ENCODE measurements around the gene NENF.
"Not testable (repeated sequence)": the region's sequence is repeated elsewhere in the genome, so short reads cannot be mapped to it uniquely, and the experiment has no call there.

DNA sequence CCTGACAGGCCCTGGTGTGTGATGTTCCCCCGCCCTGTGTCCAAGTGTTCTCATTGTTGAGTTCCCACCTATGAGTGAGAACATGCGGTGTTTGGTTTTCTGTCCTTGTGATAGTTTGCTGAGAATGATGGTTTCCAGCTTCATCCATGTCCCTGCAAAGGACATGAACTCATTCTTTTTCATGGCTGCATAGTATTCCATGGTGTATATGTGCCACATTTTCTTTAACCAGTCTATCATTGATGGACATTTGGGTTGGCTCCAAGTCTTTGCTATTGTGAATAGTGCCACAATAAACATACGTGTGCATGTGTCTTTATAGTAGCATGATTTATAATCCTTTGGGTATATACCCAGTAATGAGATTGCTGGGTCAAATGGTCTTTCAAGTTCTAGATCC is 43.1 kb downstream of the NENF start:
- TF ChIP-seq, protein P1, sequence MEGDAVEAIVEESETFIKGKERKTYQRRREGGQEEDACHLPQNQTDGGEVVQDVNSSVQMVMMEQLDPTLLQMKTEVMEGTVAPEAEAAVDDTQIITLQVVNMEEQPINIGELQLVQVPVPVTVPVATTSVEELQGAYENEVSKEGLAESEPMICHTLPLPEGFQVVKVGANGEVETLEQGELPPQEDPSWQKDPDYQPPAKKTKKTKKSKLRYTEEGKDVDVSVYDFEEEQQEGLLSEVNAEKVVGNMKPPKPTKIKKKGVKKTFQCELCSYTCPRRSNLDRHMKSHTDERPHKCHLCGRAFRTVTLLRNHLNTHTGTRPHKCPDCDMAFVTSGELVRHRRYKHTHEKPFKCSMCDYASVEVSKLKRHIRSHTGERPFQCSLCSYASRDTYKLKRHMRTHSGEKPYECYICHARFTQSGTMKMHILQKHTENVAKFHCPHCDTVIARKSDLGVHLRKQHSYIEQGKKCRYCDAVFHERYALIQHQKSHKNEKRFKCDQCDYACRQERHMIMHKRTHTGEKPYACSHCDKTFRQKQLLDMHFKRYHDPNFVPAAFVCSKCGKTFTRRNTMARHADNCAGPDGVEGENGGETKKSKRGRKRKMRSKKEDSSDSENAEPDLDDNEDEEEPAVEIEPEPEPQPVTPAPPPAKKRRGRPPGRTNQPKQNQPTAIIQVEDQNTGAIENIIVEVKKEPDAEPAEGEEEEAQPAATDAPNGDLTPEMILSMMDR (IDR thresholded peaks at IDR 0.05; ENCODE audit: low read depth, low read length, missing input control), result not testable (repeated sequence)
- TF ChIP-seq RXRA (IDR thresholded peaks at IDR 0.05), result not testable (repeated sequence)
